Measurements from ENCODE around the gene HK1. TPM values are rescaled to one million over a fixed set of nuclear protein-coding genes. Genes with fewer than 3 reads are reported as not detected.

The HK1 gene
- total and polyA plus RNA-seq, 2 of the 4 experiments (the other 2 are of a cell fraction): 53.7 to 90.5 TPM

DNA sequence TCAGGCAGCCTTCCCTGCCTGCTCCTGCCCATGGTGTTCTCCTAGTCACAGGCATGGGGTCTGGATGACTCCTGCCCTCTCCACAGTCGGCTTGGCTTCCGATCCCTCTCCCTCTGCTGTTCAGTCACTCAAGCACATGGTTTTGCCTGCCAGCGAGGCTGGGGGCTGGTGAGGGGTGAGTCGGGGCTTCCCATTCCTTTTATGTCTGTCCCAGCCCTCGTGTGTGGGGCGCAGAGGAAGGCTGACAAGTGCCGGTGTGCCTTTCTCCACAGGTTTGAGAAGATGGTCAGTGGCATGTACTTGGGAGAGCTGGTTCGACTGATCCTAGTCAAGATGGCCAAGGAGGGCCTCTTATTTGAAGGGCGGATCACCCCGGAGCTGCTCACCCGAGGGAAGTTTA, 98.4 kb downstream of the HK1 start:
- H2BK120ac ChIP-seq (ENCODE audit: low read depth, low read length): no peak overlapping the region
- H3K36me3 ChIP-seq (ENCODE audit: control insufficient read depth, insufficient read depth, low read length): peaks cover 34% of the 10 kb centered on the region
- H3K4me3 ChIP-seq (ENCODE audit: insufficient read depth, low read depth, low read length): no peak overlapping the region
- H3K14ac ChIP-seq (replicated peaks; ENCODE audit: low read depth, low read length): no peak overlapping the region
- H3K9me1 ChIP-seq (ENCODE audit: insufficient read depth, low read length): 0 out of 2 replicates have a peak, but pooled peaks cover 5% of the 10 kb centered on the region
- H3K18ac ChIP-seq (ENCODE audit: low read depth, low read length): no peak overlapping the region
- no peak overlapping the region for H2BK15ac ChIP-seq (ENCODE audit: low read depth, low read length)
- TF ChIP-seq, protein P1, sequence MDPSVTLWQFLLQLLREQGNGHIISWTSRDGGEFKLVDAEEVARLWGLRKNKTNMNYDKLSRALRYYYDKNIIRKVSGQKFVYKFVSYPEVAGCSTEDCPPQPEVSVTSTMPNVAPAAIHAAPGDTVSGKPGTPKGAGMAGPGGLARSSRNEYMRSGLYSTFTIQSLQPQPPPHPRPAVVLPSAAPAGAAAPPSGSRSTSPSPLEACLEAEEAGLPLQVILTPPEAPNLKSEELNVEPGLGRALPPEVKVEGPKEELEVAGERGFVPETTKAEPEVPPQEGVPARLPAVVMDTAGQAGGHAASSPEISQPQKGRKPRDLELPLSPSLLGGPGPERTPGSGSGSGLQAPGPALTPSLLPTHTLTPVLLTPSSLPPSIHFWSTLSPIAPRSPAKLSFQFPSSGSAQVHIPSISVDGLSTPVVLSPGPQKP (IDR thresholded peaks at IDR 0.05; ENCODE audit: borderline replicate concordance, low read depth, low read length): no peak
- TF ChIP-seq SMC3 (IDR thresholded peaks at IDR 0.05; ENCODE audit: low read depth, low read length): no peak
- TF ChIP-seq, protein P2, sequence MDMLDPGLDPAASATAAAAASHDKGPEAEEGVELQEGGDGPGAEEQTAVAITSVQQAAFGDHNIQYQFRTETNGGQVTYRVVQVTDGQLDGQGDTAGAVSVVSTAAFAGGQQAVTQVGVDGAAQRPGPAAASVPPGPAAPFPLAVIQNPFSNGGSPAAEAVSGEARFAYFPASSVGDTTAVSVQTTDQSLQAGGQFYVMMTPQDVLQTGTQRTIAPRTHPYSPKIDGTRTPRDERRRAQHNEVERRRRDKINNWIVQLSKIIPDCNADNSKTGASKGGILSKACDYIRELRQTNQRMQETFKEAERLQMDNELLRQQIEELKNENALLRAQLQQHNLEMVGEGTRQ (IDR thresholded peaks at IDR 0.05; ENCODE audit: low read depth, low read length): no peak
- no peak for TF ChIP-seq MAZ (IDR thresholded peaks at IDR 0.05; ENCODE audit: borderline replicate concordance, low read depth, low read length)
- TF ChIP-seq NFE2L2 (IDR thresholded peaks at IDR 0.05; ENCODE audit: low read depth, low read length): no peak
- TF ChIP-seq FOS (IDR thresholded peaks at IDR 0.05; ENCODE audit: low read depth, low read length): no peak
- no peak for TF ChIP-seq RCOR1 (IDR thresholded peaks at IDR 0.05; ENCODE audit: insufficient replicate concordance, low read length)
- no peak for TF ChIP-seq CEBPB (IDR thresholded peaks at IDR 0.05; ENCODE audit: low read depth, low read length)
- no peak for TF ChIP-seq MXI1 (IDR thresholded peaks at IDR 0.05; ENCODE audit: borderline replicate concordance, low read depth, low read length)
- TF ChIP-seq MAFK (IDR thresholded peaks at IDR 0.05; ENCODE audit: low read depth, low read length): no peak
- no peak for TF ChIP-seq POLR2A (IDR thresholded peaks at IDR 0.05; ENCODE audit: low read depth, low read length)
- no peak for TF ChIP-seq BHLHE40 (IDR thresholded peaks at IDR 0.05; ENCODE audit: low read depth, low read length)
- peaks cover 6 to 25% of the 10 kb centered on the region in 2 experiments; a peak in 3 of 4 replicates for H3K79me1 ChIP-seq (ENCODE audit: low read depth in 1 of 2, low read length in 2 of 2)
- in situ Hi-C loops (cut with MboI; ENCODE audit: low sequenced_read_pairs): no loop called here
- H2AK5ac ChIP-seq (ENCODE audit: low read depth, low read length): no peak overlapping the region
- no peak overlapping the region for H2BK20ac ChIP-seq (ENCODE audit: low read depth, low read length)
- no peak for DNase-seq
- POLR2A ChIA-PET (ENCODE audit: unreplicated experiment): no interaction called here
- intact Hi-C loops (cut with micrococcal nuclease): no loop called here
- BruUV-seq (replicated peaks): no TSS peak
- dilution Hi-C loops (cut with HindIII; ENCODE audit: low sequenced_read_pairs, unreplicated experiment): no loop called here
- H3K23ac ChIP-seq (ENCODE audit: low read depth, low read length): no peak overlapping the region
- CTCF ChIA-PET: no interaction called here
- H3K56ac ChIP-seq (ENCODE audit: extremely low read depth, insufficient read depth, low read length): no peak overlapping the region
- WGBS, 2 experiments (ENCODE audit: extremely low coverage in 2 of 2, insufficient read length in 1 of 2): 81% methylated on average over 6 of the region's 11 CpGs; no CpG with 5 or more reads in 1 of the 2 experiments
- H3K4me1 ChIP-seq (ENCODE audit: control insufficient read depth, insufficient read depth, low read length): peaks cover 5% of the 10 kb centered on the region; the same call in 1 of the 2 replicates
- H4K8ac ChIP-seq (ENCODE audit: low read depth in 2 of 2, low read length in 2 of 2): no peak overlapping the region
- H4K20me1 ChIP-seq (ENCODE audit: insufficient read depth, low read length): no peaks in the 10 kb centered on the region
- H4K5ac ChIP-seq (ENCODE audit: low read depth, low read length): no peak overlapping the region
- H3K9ac ChIP-seq (ENCODE audit: low read depth, low read length): no peak overlapping the region
- H3K4ac ChIP-seq (ENCODE audit: low read depth, low read length): no peak overlapping the region
- H3K9me3 ChIP-seq (ENCODE audit: control insufficient read depth, insufficient read depth, low read length): no peaks in the 10 kb centered on the region
- no peaks in the 10 kb centered on the region for H3K27me3 ChIP-seq (ENCODE audit: control insufficient read depth, insufficient read depth, low read length)
- H4K91ac ChIP-seq (ENCODE audit: insufficient read depth, low read depth, low read length): no peak overlapping the region
- H2AFZ ChIP-seq (replicated peaks; ENCODE audit: low read length, poor library complexity): no peak overlapping the region
- ATAC-seq (ENCODE audit: low read depth): no peak
- H2BK5ac ChIP-seq (ENCODE audit: low read depth, low read length, poor library complexity, severe bottlenecking): no peak overlapping the region
- no peak overlapping the region for H3K27ac ChIP-seq (ENCODE audit: insufficient read depth, low read length)
- H3K4me2 ChIP-seq (ENCODE audit: low read depth, low read length): no peak overlapping the region
- H2AK9ac ChIP-seq (replicated peaks; ENCODE audit: low read depth, low read length, poor library complexity): peak overlapping the region; percentile 62
